ENCODE data around the gene OLFM1. TPM values are rescaled to one million over a fixed set of nuclear protein-coding genes. Genes with fewer than 3 reads are reported as not detected.
"Not testable (repeated sequence)": the region's sequence is repeated elsewhere in the genome, so short reads cannot be mapped to it uniquely, and the experiment has no call there.

OLFM1 gene
- total RNA-seq, 3 donors from 2014 or later = 0.22 to 0.26 TPM; not detected in 1

DNA sequence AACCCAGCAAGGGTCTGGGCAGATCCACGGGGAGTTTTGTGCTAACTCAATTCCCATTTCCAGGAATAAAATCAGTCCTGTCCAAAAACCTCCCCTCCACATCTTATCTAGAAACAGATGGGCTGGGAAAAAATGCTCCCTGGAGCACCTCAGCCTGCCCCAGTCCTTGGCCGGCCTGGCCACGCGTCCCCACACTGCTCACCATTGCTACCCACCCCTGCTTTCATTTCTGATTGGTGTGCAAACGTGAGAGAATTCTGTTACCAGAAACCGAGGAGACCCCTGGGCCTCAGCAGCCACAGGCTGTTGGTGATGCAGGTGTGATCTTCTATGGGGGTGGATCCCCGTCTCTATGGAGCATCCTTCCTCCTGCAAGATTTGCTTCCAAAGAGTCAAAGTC lies 38.0 kb upstream of the OLFM1 start:
- ATAC-seq = no peak
- no peaks in the 10 kb centered on the region for H3K36me3 Mint-ChIP-seq (ENCODE audit: insufficient read depth)
- no peak for DNase-seq
- no peaks in the 10 kb centered on the region for H3K9me3 Mint-ChIP-seq
- peaks cover 47% of the 10 kb centered on the region for H3K27me3 Mint-ChIP-seq (ENCODE audit: low read depth)
- no peak overlapping the region for H3K4me3 Mint-ChIP-seq
- no peaks in the 10 kb centered on the region for H3K4me1 Mint-ChIP-seq (ENCODE audit: low read depth)

DNA sequence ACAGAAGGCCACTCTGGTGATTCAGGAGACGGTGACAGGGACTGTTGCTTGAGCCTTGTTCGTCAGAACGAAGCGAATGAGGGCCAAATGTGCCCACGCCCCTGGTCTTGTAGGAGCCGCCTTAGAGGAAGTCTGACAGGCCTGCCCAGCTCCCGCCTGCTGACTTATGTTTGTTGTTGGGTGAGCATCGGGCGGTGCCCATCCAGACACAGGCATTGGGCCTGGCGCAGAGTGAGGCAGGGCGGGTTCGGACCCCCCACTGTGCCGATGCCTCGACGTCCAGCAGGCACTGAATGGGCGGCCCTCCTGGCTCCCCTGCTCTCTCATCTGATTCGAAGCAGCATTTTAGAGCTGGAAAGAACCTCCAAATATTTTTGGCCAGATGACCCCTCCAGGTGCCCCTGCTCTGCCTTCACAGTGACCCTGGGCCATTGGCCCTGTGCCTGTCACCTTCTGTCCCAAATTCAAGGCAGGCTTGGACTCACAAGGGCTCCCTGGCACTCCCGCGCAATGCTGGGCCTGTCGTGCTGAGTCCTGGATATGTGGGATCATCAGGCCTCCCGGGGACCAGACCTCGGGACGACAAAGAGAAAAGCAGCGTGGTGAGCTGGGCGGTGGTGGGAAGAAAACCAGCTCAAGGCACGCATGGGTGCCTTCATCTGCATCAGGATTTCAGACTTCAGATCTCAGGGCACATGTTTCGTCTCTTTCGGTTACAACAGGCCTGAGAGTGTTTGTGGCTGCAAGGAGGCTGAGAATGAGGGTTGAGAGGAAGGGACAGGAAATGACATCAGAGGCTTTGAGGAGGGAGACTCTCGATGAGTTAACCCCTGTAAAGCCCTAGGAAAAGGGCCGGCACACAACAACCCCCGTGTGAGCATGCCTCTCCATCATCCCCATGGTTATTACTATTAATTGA lies 37.1 kb upstream of the OLFM1 start:
- no peaks in the 10 kb centered on the region for H3K9me3 Mint-ChIP-seq
- no peak for DNase-seq

GRCh38 chr9:135051316-135052038 lies 36.0 kb upstream of the OLFM1 start:
- H3K27me3 Mint-ChIP-seq (ENCODE audit: low read depth) = peaks cover 46% of the 10 kb centered on the region
- no peaks in the 10 kb centered on the region for H3K9me3 Mint-ChIP-seq
- no peaks in the 10 kb centered on the region for H3K36me3 Mint-ChIP-seq (ENCODE audit: insufficient read depth)
- H3K4me3 Mint-ChIP-seq = no peak overlapping the region
- ATAC-seq (no peak), DNase-seq (no peak)
- no peaks in the 10 kb centered on the region for H3K4me1 Mint-ChIP-seq (ENCODE audit: low read depth)

More for the DNA sequence above, 37.1 kb upstream of the OLFM1 start:
- no peak overlapping the region for H3K4me3 Mint-ChIP-seq
- ATAC-seq = no peak
- H3K36me3 Mint-ChIP-seq (ENCODE audit: insufficient read depth) = no peaks in the 10 kb centered on the region
- H3K27me3 Mint-ChIP-seq (ENCODE audit: low read depth) = peaks cover 47% of the 10 kb centered on the region
- H3K4me1 Mint-ChIP-seq (ENCODE audit: low read depth) = no peaks in the 10 kb centered on the region

- ATAC-seq = no peak
- Mint-ChIP-seq H3K4me1 (ENCODE audit: low read depth) (no peaks in the 10 kb centered on the region), H3K27me3 (ENCODE audit: low read depth) (peaks cover 46% of the 10 kb centered on the region), H3K9me3 (no peaks in the 10 kb centered on the region), H3K4me3 (no peak overlapping the region), H3K36me3 (ENCODE audit: insufficient read depth) (no peaks in the 10 kb centered on the region)
- DNase-seq = no peak
Observed at GRCh38 chr9:135053133-135053532, 34.3 kb upstream of the OLFM1 start.

DNA sequence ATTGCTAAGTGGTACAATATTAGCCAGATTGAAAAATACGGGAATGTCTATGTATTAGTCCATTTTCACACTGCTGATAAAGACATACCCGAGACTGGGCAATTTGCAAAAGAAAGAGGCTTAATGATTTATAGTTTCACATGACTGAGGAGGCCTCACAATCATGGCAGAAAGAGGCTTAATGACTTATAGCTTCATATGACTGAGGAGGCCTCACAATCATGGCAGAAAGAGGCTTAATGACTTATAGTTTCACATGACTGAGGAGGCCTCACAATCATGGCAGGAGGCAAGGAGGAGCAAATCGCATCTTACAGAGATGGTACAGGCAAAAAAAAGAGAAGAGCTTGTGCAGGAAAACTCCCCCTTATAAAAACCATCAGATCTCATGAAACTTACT lies 32.3 kb upstream of the OLFM1 start:
- DNase-seq (no peak), ATAC-seq (no peak)
- H3K4me1 Mint-ChIP-seq (ENCODE audit: low read depth) = no peaks in the 10 kb centered on the region
- H3K9me3 Mint-ChIP-seq = no peaks in the 10 kb centered on the region
- H3K36me3 Mint-ChIP-seq (ENCODE audit: insufficient read depth) = no peaks in the 10 kb centered on the region
- peaks cover 35% of the 10 kb centered on the region for H3K27me3 Mint-ChIP-seq (ENCODE audit: low read depth)
- no peak overlapping the region for H3K4me3 Mint-ChIP-seq

- no peaks in the 10 kb centered on the region for H3K9me3 Mint-ChIP-seq
- peaks cover 26% of the 10 kb centered on the region for H3K27me3 Mint-ChIP-seq (ENCODE audit: low read depth)
- DNase-seq (no peak), ATAC-seq (no peak)
- no peaks in the 10 kb centered on the region for H3K4me1 Mint-ChIP-seq (ENCODE audit: low read depth)
- no peak overlapping the region for H3K4me3 Mint-ChIP-seq
- H3K36me3 Mint-ChIP-seq (ENCODE audit: insufficient read depth) = no peaks in the 10 kb centered on the region
Observed at GRCh38 chr9:135056541-135056940, 30.9 kb upstream of the OLFM1 start.

DNA sequence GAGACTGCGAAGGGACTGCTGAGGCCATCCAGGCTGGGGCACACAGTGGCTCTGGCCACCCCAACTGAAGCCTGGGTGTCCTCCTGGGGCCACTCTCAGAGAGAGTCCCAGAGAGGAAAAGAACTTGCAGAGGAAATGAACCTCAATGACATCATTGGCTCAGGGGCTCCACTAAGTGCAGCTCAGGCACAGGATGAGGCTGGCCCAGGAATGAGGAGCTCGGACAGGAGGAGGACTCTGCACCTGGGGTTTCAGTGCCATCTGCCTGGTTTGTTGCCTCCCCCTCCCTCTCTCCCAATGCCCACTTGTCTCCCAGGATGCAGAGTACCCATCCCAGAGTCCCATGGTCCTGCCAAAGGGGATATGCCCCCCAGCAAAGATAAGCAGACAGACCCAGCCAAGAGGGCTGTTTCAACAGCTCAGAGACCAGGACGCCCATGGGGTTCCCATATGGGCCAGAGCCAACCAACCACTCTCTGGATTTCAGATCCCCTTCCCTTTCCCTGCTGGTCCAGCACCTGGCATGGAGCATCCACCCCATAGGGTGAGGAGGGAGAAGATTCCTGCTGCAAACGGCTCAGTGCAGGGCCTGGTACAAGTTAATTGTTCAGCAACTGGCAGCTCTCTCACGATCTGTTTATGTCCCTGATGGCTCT lies 26.9 kb upstream of the OLFM1 start:
- ATAC-seq (no peak), DNase-seq (no peak)
- H3K27me3 Mint-ChIP-seq (ENCODE audit: low read depth) = peaks cover 13% of the 10 kb centered on the region
- no peaks in the 10 kb centered on the region for H3K4me1 Mint-ChIP-seq (ENCODE audit: low read depth)
- H3K4me3 Mint-ChIP-seq = no peak overlapping the region
- peaks cover 8% of the 10 kb centered on the region for H3K9me3 Mint-ChIP-seq
- no peaks in the 10 kb centered on the region for H3K36me3 Mint-ChIP-seq (ENCODE audit: insufficient read depth)

DNA sequence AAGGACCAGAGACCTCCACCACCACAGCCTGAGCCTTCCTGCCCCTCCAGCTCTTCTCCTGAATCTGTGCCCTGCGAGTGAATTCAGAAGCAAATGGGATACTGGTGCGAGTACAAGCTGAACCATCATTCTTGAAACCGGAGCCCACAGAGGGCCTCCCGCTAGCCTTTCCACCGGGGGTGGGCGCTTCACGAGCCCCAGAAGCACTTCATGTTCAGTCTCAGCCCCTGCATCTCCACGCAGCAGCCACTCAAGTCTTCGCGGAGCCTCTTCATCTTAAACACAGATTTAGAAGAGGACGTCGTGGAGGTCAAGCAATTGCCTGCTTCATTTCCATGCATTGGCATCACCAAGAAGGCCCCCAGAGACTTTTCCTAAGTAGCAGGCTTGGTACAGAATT lies 26.0 kb upstream of the OLFM1 start:
- Mint-ChIP-seq H3K9me3 (peaks cover 8% of the 10 kb centered on the region), H3K27me3 (ENCODE audit: low read depth) (peaks cover 16% of the 10 kb centered on the region), H3K4me3 (no peak overlapping the region), H3K4me1 (ENCODE audit: low read depth) (no peaks in the 10 kb centered on the region), H3K36me3 (ENCODE audit: insufficient read depth) (no peaks in the 10 kb centered on the region)
- DNase-seq (no peak), ATAC-seq (no peak)

DNA sequence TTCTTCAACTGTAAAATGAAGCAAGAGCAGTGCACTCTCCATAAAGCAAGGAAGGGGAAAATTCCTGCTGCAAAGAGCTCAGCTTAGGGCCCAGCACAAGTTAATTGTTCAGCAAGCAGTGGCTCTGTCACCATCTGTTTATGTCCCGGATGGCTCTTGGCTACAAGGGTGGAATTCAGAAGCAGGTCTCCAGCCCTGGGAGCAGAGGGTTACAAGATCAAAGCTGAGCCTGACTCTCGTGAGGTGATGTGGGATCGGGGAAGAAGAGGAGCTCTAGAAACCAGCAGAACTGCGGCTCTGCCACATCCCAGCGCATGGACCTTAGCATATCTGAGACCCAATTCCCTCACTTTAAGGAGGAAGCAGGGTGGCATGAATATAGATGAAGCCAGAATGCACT lies 25.2 kb upstream of the OLFM1 start:
- Mint-ChIP-seq H3K4me3 (no peak overlapping the region), H3K36me3 (ENCODE audit: insufficient read depth) (no peaks in the 10 kb centered on the region), H3K4me1 (ENCODE audit: low read depth) (no peaks in the 10 kb centered on the region)

DNA sequence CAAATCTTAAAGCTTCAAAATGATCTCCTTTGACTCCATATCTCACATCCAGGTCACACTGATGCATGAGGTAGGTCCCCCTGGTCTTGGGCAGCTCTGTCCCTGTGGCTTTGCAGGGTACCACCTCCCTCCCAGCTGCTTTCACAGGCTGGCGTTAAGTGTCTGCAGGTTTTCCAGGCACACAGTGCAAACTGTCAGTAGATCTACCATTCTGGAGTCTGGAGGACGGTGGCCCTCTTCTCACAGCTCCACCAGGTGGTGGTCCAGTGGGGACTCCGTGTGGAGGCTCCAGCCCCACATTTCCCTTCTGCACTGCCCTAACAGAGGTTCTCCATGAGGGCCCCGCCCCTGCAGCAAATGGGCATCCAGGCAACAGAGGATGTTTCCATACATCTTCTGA lies 24.0 kb upstream of the OLFM1 start:
- not testable (repeated sequence) for H3K4me1 Mint-ChIP-seq (ENCODE audit: low read depth); DNase-seq; ATAC-seq; H3K9me3 Mint-ChIP-seq; H3K4me3 Mint-ChIP-seq; H3K36me3 Mint-ChIP-seq (ENCODE audit: insufficient read depth)
- H3K27me3 Mint-ChIP-seq (ENCODE audit: low read depth) = peaks cover 24% of the 10 kb centered on the region

More for the DNA sequence above, 25.2 kb upstream of the OLFM1 start:
- Mint-ChIP-seq H3K27me3 (ENCODE audit: low read depth) (peaks cover 16% of the 10 kb centered on the region), H3K9me3 (peaks cover 8% of the 10 kb centered on the region)
- DNase-seq (no peak), ATAC-seq (no peak)

- DNase-seq; H3K4me1 Mint-ChIP-seq (ENCODE audit: low read depth); H3K36me3 Mint-ChIP-seq (ENCODE audit: insufficient read depth); H3K9me3 Mint-ChIP-seq; H3K4me3 Mint-ChIP-seq; ATAC-seq: not testable (repeated sequence)
- H3K27me3 Mint-ChIP-seq (ENCODE audit: low read depth) = peaks cover 27% of the 10 kb centered on the region
Observed at GRCh38 chr9:135063888-135064287, 23.6 kb upstream of the OLFM1 start.

DNA sequence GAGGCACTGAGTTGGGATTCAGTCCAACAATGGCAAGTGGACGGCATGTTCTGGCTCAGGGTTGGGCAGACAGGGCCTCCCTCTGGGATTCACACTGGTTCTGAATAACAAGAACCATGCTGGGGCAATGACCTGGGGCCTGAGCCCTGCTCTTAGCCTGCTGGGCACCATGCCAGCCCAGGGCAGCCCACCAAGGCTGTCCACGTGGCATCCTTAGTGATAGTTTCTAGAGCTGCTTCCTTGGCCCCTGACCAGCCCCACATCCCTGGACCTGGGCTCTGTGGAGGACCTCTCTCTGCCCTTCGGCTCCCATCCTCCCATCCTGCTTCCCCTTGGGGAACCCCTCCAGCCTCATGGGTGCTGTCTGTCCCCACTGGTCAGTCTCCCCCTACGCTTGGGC lies 22.3 kb upstream of the OLFM1 start:
- no peak for ATAC-seq
- Mint-ChIP-seq H3K36me3 (ENCODE audit: insufficient read depth) (no peaks in the 10 kb centered on the region), H3K9me3 (peaks cover 8% of the 10 kb centered on the region), H3K27me3 (ENCODE audit: low read depth) (peaks cover 35% of the 10 kb centered on the region), H3K4me3 (no peak overlapping the region), H3K4me1 (ENCODE audit: low read depth) (no peaks in the 10 kb centered on the region)
- DNase-seq = no peak

DNA sequence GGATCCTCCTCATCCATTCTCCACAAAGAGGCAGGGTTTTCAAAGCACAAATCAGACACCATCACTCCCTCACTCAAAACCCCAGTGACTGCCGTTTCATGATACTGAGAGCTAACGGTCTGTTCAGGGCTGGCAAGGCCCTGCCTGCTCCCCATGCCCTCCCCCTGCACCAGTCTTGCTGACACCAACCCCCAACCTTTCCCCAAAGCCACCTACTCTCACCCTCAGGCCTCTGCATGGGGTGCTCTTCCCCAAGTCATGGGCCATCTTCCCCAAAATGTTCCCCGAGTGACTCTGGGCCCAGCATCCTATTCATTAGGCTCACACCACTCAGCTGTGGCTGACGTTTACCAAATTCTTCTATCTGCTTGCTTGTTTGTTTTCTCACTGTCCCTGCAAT lies 21.7 kb upstream of the OLFM1 start:
- no peak for DNase-seq
- Mint-ChIP-seq H3K9me3 (peaks cover 8% of the 10 kb centered on the region), H3K27me3 (ENCODE audit: low read depth) (peaks cover 37% of the 10 kb centered on the region), H3K4me1 (ENCODE audit: low read depth) (no peaks in the 10 kb centered on the region), H3K4me3 (no peak overlapping the region), H3K36me3 (ENCODE audit: insufficient read depth) (no peaks in the 10 kb centered on the region)
- no peak for ATAC-seq

DNA sequence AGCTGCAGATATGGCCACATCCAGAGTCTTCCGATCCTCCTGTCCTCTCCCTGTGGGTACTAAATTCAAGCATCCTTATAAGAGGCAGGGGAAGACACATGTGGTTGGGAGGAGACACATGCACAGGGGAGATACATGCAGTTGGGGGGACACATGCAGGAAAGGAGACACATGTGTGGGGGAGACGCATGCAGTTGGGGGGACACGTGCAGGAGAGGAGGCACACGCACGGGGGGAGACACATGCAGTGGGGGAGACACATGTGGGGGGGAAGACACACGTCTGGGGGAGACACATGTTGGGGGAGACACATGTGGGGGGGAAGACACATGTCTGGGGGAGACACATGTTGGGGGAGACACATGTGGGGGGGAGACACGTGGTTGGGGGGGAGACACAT lies 21.2 kb upstream of the OLFM1 start:
- Mint-ChIP-seq H3K4me3 (no peak overlapping the region), H3K4me1 (ENCODE audit: low read depth) (no peaks in the 10 kb centered on the region), H3K9me3 (peaks cover 8% of the 10 kb centered on the region), H3K27me3 (ENCODE audit: low read depth) (peaks cover 37% of the 10 kb centered on the region), H3K36me3 (ENCODE audit: insufficient read depth) (no peaks in the 10 kb centered on the region)
- no peak for DNase-seq
- no peak for ATAC-seq
